Hepatocyte (in vitro differentiated cells): ENCODE data around the gene SKAP1. TPM values are rescaled to one million over a fixed set of nuclear protein-coding genes. Genes with fewer than 3 reads are reported as not detected.

ENCODE experiments used
- DNase-seq: peaks from one replicate; pipeline ENCODE4 v3.0.0-alpha.2; 2016; ENCODE audit warnings: low spot score
- H2AFZ ChIP-seq: fragments of 200-600 bp; sonication (generic); 2 replicates; pipeline ENCODE4 v1.6.0; 2016; ENCODE audit warnings: antibody characterized with exemption, mild to moderate bottlenecking
- H3K27ac ChIP-seq: fragments of 200-600 bp; sonication (generic); 2 replicates; pipeline ENCODE4 v1.5.1; 2016; ENCODE audit warnings: mild to moderate bottlenecking
- H3K27me3 ChIP-seq: fragments of 200-600 bp; sonication (generic); 2 replicates; pipeline ENCODE4 v1.6.1; 2016
- H3K36me3 ChIP-seq: fragments of 200-600 bp; sonication (generic); replicated peaks from 2 replicates; pipeline ENCODE4 v1.5.1; 2016; ENCODE audit warnings: low read depth; ENCODE audit not compliant: insufficient read depth
- H3K4me1 ChIP-seq: fragments of 200-600 bp; sonication (generic); 2 replicates; pipeline ENCODE4 v1.5.1; 2016; ENCODE audit warnings: mild to moderate bottlenecking, moderate library complexity; ENCODE audit not compliant: insufficient read depth
- H3K4me2 ChIP-seq: fragments of 200-600 bp; sonication (generic); 2 replicates; pipeline ENCODE4 v1.6.0; 2016
- H3K4me3 ChIP-seq: fragments of 200-600 bp; sonication (generic); 2 replicates; pipeline ENCODE4 v1.5.1; 2016; ENCODE audit warnings: mild to moderate bottlenecking
- H3K79me2 ChIP-seq: fragments of 200-600 bp; sonication (generic); 2 replicates; pipeline ENCODE4 v1.6.0; 2017; ENCODE audit warnings: mild to moderate bottlenecking
- H3K9me2 ChIP-seq: fragments of 200-600 bp; sonication (generic); replicated peaks from 2 replicates; pipeline ENCODE4 v1.6.0; 2017; ENCODE audit warnings: mild to moderate bottlenecking; ENCODE audit not compliant: insufficient read depth
- H3K9me3 ChIP-seq: fragments of 200-600 bp; sonication (generic); 2 replicates; pipeline ENCODE4 v1.5.1; 2016; ENCODE audit warnings: low read depth, mild to moderate bottlenecking
- H4K20me1 ChIP-seq: fragments of 200-600 bp; sonication (generic); 2 replicates; pipeline ENCODE4 v1.6.0; 2016; ENCODE audit warnings: mild to moderate bottlenecking; ENCODE audit not compliant: insufficient read depth, poor library complexity, severe bottlenecking
- CTCF ChIP-seq: fragments of 200-600 bp; sonication (generic); IDR thresholded peaks from 2 replicates; pipeline ENCODE4 v1.5.1; 2016; ENCODE audit warnings: antibody characterized with exemption, mild to moderate bottlenecking; ENCODE audit not compliant: poor library complexity
- EZH2 ChIP-seq: fragments of 200-600 bp; sonication (generic); IDR thresholded peaks from 2 replicates; pipeline ENCODE4 v1.6.1; 2016; ENCODE audit warnings: antibody characterized with exemption, mild to moderate bottlenecking, borderline replicate concordance
- EZH2phosphoT487 ChIP-seq: fragments of 200-600 bp; sonication (generic); IDR thresholded peaks from one replicate; pipeline ENCODE4 v1.6.1; 2018; ENCODE audit warnings: antibody characterized with exemption, mild to moderate bottlenecking, low read depth, moderate library complexity; ENCODE audit not compliant: unreplicated experiment, severe bottlenecking
- WGBS: methylation state at CpG from one replicate; pipeline ENCODE4 v1.1.6; 2016; ENCODE audit warnings: low lambda C conversion rate; ENCODE audit errors: missing lambda C conversion rate; 5-methylcytosine and 5-hydroxymethylcytosine counted together
- polyA plus RNA-seq: library from polyadenylated mRNA; unstranded; fragments of >200 nt; fragmentation: Nextera tagmentation; extraction: Ambion mirVana; gene quantifications from 2 replicates; pipeline ENCODE4 v1.2.1, GENCODE V29; 2016
- total RNA-seq: library from RNA; depleted of rRNA; stranded (reverse); fragments of >200 nt; gene quantifications from 2 replicates; pipeline ENCODE4 v1.2.3, GENCODE V29; 2014

SKAP1 gene
- total and polyA plus RNA-seq, 2 experiments from 2014 or later: 1.4 to 3.0 TPM

- 100% methylated on average over 1 of the region's 1 CpG for WGBS
Observed at GRCh38 chr17:48229936-48230335, 200.1 kb downstream of the SKAP1 start.

GRCh38 chr17:48228720-48229119 lies 201.3 kb downstream of the SKAP1 start:
- H3K4me2 ChIP-seq: no peak overlapping the region
- H3K9me2 ChIP-seq: no peaks in the 10 kb centered on the region
- H3K4me1 ChIP-seq: no peaks in the 10 kb centered on the region
- no peak for TF ChIP-seq CTCF
- TF ChIP-seq EZH2phosphoT487: no peak
- no peak for TF ChIP-seq EZH2
- H3K79me2 ChIP-seq: no peaks in the 10 kb centered on the region
- peaks cover 26% of the 10 kb centered on the region for H3K27me3 ChIP-seq
- no peaks in the 10 kb centered on the region for H3K36me3 ChIP-seq
- H2AFZ ChIP-seq: no peak overlapping the region
- no peak overlapping the region for H3K27ac ChIP-seq
- H3K9me3 ChIP-seq: no peaks in the 10 kb centered on the region
- no peaks in the 10 kb centered on the region for H4K20me1 ChIP-seq
- H3K4me3 ChIP-seq: no peak overlapping the region
- DNase-seq: no peak
- 63% methylated on average over 1 of the region's 1 CpG for WGBS

More at GRCh38 chr17:48229936-48230335, 200.1 kb downstream of the SKAP1 start:
- H4K20me1 ChIP-seq: no peaks in the 10 kb centered on the region
- H2AFZ ChIP-seq: no peak overlapping the region
- no peaks in the 10 kb centered on the region for H3K36me3 ChIP-seq
- no peak overlapping the region for H3K4me3 ChIP-seq
- H3K9me3 ChIP-seq: no peaks in the 10 kb centered on the region
- no peak overlapping the region for H3K4me2 ChIP-seq
- H3K27ac ChIP-seq: no peak overlapping the region
- H3K4me1 ChIP-seq: no peaks in the 10 kb centered on the region
- TF ChIP-seq EZH2phosphoT487 (no peak), EZH2 (no peak), CTCF (no peak)
- H3K79me2 ChIP-seq: no peaks in the 10 kb centered on the region
- no peak for DNase-seq
- H3K9me2 ChIP-seq: no peaks in the 10 kb centered on the region
- H3K27me3 ChIP-seq: peaks cover 26% of the 10 kb centered on the region

- Histone ChIP-seq H2AFZ (no peak overlapping the region), H3K27ac (no peak overlapping the region), H3K27me3 (peaks cover 27% of the 10 kb centered on the region), H3K9me3 (no peaks in the 10 kb centered on the region), H3K79me2 (no peaks in the 10 kb centered on the region), H3K9me2 (no peaks in the 10 kb centered on the region), H3K4me3 (no peak overlapping the region), H3K4me2 (no peak overlapping the region), H4K20me1 (no peaks in the 10 kb centered on the region), H3K4me1 (no peaks in the 10 kb centered on the region), H3K36me3 (no peaks in the 10 kb centered on the region)
- TF ChIP-seq EZH2 (no peak), EZH2phosphoT487 (no peak), CTCF (no peak)
- 62% methylated on average over 6 of the region's 6 CpGs for WGBS
- no peak for DNase-seq
Observed at GRCh38 chr17:48225725-48226567, 204.1 kb downstream of the SKAP1 start.
